OCI-LY3 (cell line): ENCODE data around the gene TMEM270.

ENCODE experiments used
- CTCF ChIP-seq: fragments of 200-600, 300-600 bp; sonication (generic); IDR thresholded peaks from 2 replicates; pipeline ENCODE4 v1.5.1; 2014; ENCODE audit warnings: antibody characterized with exemption, low read length, low read depth
- EZH2phosphoT487 ChIP-seq: fragments of 200-600 bp; shearing (Covaris generic); IDR thresholded peaks from 2 replicates; pipeline ENCODE4 v1.6.1; 2018; ENCODE audit warnings: antibody characterized with exemption, mixed run types, low read depth

- TF ChIP-seq CTCF, result peak; percentile 76
- TF ChIP-seq EZH2phosphoT487, result no peak
Observed at GRCh38 chr7:73865738-73866445, 4.9 kb downstream of the TMEM270 start.
